Activated naive CD8-positive, alpha-beta T cell treated with anti-CD3 and anti-CD28 coated beads, Interleukin-2, amount 50 U/mL, for 24 hours (primary cell): ENCODE measurements around the gene ATP8A2.
"Not testable (repeated sequence)": the region's sequence is repeated elsewhere in the genome, so short reads cannot be mapped to it uniquely, and the experiment has no call there.

Experiments used
- ATAC-seq: fragments of 150-1000 bp; cut with Tn5 transposase; one replicate; pipeline ENCODE4 v1.10.0; 2021
- DNase-seq: peaks from one replicate; pipeline ENCODE4 v3.0.0; 2021
- H3K27ac Mint-ChIP-seq: one replicate; pipeline ENCODE4 v1.8.0; 2021; ENCODE audit warnings: mild to moderate bottlenecking, mixed read lengths
- H3K27me3 Mint-ChIP-seq: one replicate; pipeline ENCODE4 v1.8.0; 2021; ENCODE audit warnings: mixed read lengths
- H3K36me3 Mint-ChIP-seq: one replicate; pipeline ENCODE4 v1.8.0; 2021; ENCODE audit warnings: low read depth, mixed read lengths
- H3K4me1 Mint-ChIP-seq: one replicate; pipeline ENCODE4 v1.8.0; 2021; ENCODE audit warnings: mixed read lengths
- H3K4me3 Mint-ChIP-seq: one replicate; pipeline ENCODE4 v1.8.0; 2021; ENCODE audit warnings: mild to moderate bottlenecking, moderate library complexity, mixed read lengths
- H3K9me3 Mint-ChIP-seq: one replicate; pipeline ENCODE4 v1.8.0; 2021; ENCODE audit warnings: mixed read lengths

ATP8A2 gene

DNA sequence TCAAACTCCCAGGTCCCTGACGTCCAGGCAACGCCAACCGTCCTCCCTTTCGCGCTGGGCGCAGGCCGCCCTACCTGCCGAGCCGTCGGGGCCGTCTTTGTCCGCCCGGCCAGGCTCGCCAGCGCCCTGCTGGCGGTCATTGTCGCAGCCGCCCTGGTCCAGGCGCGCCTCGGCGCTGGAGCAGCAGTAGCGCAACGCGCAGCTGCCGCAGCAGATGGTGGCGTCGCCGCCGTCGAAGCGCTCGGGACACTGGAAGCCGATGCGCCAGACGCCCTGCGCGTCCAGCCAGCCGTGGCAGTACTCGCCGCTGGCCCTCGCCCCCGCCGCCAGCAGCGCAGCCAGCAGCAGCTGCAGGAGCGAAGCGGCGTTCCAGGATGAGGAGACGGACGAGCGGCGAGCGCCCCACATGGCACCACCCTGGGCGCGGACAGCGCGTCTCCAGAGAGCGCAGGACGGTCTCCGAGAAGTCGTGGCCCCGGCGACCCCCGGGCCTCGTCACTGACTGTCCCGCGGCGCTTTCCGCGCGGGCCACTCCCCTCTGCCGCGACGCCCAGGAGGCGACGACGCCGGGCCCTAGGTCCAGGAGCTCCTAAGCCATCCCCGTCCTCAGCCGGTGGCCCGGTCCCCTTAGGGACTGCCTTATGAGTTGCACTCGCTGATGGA lies 678.9 kb downstream of the ATP8A2 start:
- H3K27me3 Mint-ChIP-seq, result peaks cover 33% of the 10 kb centered on the region
- no peaks in the 10 kb centered on the region for H3K9me3 Mint-ChIP-seq
- DNase-seq (peak; percentile 8), ATAC-seq (no peak)
- no peaks in the 10 kb centered on the region for H3K36me3 Mint-ChIP-seq
- H3K4me1 Mint-ChIP-seq, result peaks cover 14% of the 10 kb centered on the region
- no peak overlapping the region for H3K4me3 Mint-ChIP-seq
- H3K27ac Mint-ChIP-seq, result no peak overlapping the region

DNA sequence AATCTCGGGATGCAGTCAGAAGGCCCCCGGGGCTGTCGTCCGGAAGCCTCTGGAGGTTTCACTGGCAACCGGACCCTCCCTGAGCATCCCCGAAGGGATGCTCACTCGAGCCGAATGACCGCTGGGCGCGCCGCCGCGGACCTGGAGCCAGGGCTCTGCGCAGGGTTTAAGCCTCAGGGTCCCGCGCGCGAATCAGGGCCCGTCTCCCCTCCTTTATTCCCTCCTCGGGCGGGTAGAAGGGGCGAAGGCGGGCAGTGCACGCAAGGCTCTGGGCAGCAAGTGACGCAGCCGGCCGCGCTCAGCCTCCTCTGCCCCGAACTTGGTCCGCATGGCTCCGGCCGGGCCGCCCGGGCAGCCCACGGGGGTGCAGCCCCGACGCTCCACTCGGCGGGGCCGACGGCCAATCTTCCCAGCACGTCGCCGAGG lies 679.5 kb downstream of the ATP8A2 start:
- H3K4me3 Mint-ChIP-seq, result no peak overlapping the region
- DNase-seq, result no peak

DNA sequence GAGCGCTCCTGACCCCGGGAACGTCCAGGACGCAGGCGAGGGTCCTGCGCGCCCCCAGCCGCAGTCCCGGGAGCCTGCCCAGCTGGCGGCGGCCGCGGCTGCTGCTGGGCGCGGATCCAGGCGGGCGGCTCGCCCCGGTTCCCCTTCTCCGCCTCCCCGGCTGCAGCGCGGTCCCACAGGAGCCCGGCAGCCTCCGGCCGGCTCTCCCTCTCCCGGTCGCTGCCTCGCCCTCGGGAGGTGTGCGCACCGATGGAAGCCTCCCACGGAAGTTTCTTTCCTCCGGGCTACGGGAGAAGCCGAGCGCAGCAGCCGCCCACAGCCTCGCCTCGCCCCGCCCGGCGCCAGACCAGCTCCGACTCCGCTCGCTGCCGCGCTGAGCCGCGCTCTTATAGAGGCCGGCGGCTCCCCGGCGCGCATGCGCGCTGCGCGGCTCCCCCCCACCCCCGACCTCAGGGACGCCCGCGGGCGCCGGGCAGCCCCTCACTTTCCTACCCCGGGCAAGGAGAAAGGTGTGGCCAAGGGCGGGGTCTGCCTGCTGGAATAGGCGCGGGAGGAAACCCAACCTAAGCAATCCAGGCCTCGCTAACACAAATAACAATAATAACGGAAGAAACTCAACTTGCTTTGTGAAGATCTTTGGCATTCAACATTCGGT lies 680.0 kb downstream of the ATP8A2 start, which contains the start of gene SHISA2:
TSS of gene SHISA2 (minus strand) at position 360 of the 655 bp plus-strand sequence. CDS start 1,041 bp downstream, outside the sequence.
- DNase-seq (peak; percentile 23), ATAC-seq (peak; percentile 82)
- Mint-ChIP-seq H3K27ac (no peak within 1 kb of the TSS), H3K27me3 (peaks cover 33% of the 10 kb centered on the region), H3K36me3 (no peaks in the 10 kb centered on the region), H3K9me3 (no peaks in the 10 kb centered on the region), H3K4me1 (peaks cover 14% of the 10 kb centered on the region), H3K4me3 (peak within 1 kb of the TSS; percentile 48)

More for the DNA sequence above, 679.5 kb downstream of the ATP8A2 start:
- Mint-ChIP-seq H3K4me1 (peaks cover 14% of the 10 kb centered on the region), H3K36me3 (no peaks in the 10 kb centered on the region), H3K27ac (no peak overlapping the region), H3K9me3 (no peaks in the 10 kb centered on the region), H3K27me3 (peaks cover 33% of the 10 kb centered on the region)
- no peak for ATAC-seq

DNA sequence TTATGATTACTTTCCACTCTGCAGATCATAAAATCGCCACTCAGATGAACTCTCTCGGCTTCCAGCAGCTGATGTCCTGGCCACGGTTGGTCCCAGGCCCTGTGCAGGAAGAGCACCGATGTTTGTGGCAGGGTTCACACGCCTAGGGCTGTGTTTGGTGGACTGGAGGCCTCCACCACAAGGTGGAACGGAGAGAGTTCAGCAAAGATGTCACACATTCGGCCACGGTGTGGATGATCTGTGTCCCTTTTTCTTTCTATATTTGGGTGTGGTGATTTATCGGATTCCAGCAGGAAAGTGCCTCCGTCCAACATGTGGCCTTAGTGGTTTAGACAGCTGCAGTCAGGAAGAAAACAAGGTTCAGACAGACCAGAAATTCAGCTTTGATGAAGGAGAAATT lies 680.6 kb downstream of the ATP8A2 start:
- Mint-ChIP-seq H3K4me3 (peak overlapping the region; percentile 48), H3K27ac (no peak overlapping the region), H3K27me3 (peaks cover 33% of the 10 kb centered on the region)

DNA sequence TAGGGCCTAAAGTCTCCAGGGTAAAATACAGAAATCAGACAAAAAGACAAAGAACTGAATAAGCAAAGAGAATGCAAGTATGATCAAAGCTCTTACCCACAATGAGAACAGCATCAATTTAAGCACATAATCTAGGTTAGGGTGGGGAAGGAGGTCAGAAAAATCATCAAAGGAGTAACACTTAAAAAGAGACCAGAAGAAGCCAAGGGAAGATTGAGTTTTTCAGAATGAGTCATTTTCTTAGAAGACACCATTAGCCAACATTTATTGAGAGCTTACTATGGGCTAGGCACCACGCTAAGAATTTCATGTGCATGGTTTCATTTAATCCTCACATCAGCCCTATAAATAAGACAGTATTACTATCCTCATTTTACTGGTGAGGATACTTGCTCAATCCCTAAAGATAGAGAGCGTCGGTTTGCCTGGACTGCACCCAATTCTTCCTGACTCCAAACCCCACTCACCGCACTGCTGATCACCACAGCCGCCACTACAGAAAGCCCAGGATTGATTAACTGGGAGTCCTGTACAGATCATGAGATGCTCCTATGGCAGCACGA lies 681.7 kb downstream of the ATP8A2 start:
- no peak overlapping the region for H3K4me3 Mint-ChIP-seq
- H3K4me1 Mint-ChIP-seq, result peaks cover 14% of the 10 kb centered on the region
- no peaks in the 10 kb centered on the region for H3K36me3 Mint-ChIP-seq
- DNase-seq (no peak), ATAC-seq (no peak)
- H3K27me3 Mint-ChIP-seq, result peaks cover 29% of the 10 kb centered on the region
- H3K9me3 Mint-ChIP-seq, result no peaks in the 10 kb centered on the region
- H3K27ac Mint-ChIP-seq, result no peak overlapping the region

More for the DNA sequence above, 680.6 kb downstream of the ATP8A2 start:
- DNase-seq (no peak), ATAC-seq (no peak)
- H3K36me3 Mint-ChIP-seq, result no peaks in the 10 kb centered on the region
- no peaks in the 10 kb centered on the region for H3K9me3 Mint-ChIP-seq
- H3K4me1 Mint-ChIP-seq, result peaks cover 14% of the 10 kb centered on the region

DNA sequence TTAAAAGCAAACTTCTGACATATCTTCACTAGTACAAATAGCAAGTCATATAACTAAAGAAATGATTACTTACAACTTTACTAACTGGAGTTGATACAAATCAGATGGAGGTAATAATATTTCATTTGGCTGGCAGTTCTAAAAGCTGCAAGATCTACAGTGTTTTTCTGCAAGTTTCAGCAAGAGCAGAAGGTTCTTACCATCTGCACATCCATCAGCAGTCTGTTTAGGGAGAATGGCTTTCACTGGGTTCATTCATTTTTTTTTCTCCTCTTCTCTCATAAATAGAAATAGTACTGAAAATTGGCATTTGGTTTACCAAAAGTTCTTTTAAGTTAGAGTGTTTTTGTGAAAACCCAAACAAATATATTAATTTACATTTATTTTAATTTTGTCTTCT lies 683.1 kb downstream of the ATP8A2 start:
- DNase-seq (no peak), ATAC-seq (no peak)
- peaks cover 18% of the 10 kb centered on the region for H3K27me3 Mint-ChIP-seq
- no peak overlapping the region for H3K27ac Mint-ChIP-seq
- no peak overlapping the region for H3K4me3 Mint-ChIP-seq
- no peaks in the 10 kb centered on the region for H3K36me3 Mint-ChIP-seq
- no peaks in the 10 kb centered on the region for H3K9me3 Mint-ChIP-seq
- peaks cover 9% of the 10 kb centered on the region for H3K4me1 Mint-ChIP-seq

DNA sequence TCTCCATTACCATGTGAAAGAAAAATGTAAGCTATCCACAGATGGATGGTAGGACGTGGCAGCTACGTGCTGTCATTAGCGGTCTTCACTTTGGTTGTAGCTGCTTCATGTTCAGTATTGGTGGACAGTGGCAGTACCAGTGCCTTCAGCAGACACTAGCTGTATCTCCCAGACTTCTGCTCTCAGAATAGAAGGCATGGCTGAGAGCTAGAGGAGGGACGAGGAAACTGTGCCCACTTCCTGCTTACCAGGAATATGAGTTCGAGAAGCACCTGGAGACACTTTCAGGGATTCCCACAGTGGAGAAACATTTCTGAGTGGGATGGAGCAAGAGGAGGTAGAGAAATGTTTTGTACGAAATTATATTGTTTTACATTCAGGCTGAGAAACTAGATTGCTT lies 686.9 kb downstream of the ATP8A2 start:
- no peak for ATAC-seq
- Mint-ChIP-seq H3K27ac (no peak overlapping the region), H3K9me3 (no peaks in the 10 kb centered on the region)

DNA sequence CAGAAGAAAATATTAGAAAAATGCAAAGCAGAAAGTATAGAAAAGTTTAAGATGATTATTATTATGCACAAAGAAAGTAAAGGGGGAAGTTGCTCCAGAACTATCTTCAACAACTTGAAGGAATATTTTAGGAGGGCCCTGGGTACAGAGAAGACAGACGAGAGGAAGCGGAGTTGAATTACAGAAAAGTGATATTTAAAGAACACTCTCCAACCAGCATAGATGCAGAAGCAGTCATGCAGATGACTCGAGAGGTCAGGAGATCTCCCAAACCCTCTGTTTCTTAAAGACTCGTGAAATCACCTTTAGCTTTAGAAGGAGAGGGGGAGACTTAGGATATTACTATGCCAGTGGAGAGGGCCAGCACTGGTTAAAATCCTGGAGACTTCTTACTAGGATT lies 688.6 kb downstream of the ATP8A2 start:
- Mint-ChIP-seq H3K9me3 (no peaks in the 10 kb centered on the region), H3K4me3 (no peak overlapping the region), H3K27me3 (no peaks in the 10 kb centered on the region), H3K36me3 (no peaks in the 10 kb centered on the region), H3K4me1 (no peaks in the 10 kb centered on the region), H3K27ac (no peak overlapping the region)
- DNase-seq, result no peak
- no peak for ATAC-seq

More for the DNA sequence above, 686.9 kb downstream of the ATP8A2 start:
- no peaks in the 10 kb centered on the region for H3K4me1 Mint-ChIP-seq
- peaks cover 2% of the 10 kb centered on the region for H3K27me3 Mint-ChIP-seq
- no peak overlapping the region for H3K4me3 Mint-ChIP-seq
- no peaks in the 10 kb centered on the region for H3K36me3 Mint-ChIP-seq
- no peak for DNase-seq

DNA sequence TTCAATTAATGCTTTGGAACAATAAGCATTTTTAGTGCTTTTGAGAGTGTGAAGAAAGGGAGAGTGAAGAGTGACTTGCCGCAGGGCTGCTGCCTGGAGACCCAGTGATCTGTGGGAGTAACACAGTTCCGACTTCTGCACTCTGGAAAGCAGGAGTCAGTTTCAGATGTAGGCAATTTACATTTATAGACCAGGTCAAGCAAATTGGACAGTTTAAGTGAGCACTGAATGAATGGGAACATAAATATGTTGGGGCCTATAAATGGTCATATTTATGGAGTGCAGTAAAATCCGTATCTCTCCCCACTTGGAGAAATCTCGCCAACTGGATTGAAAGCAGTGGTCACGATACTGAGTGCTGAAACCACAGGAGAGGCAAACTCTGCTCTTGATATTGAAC lies 689.5 kb downstream of the ATP8A2 start:
- Mint-ChIP-seq H3K4me1 (no peaks in the 10 kb centered on the region), H3K9me3 (no peaks in the 10 kb centered on the region), H3K36me3 (no peaks in the 10 kb centered on the region), H3K4me3 (no peak overlapping the region), H3K27ac (no peak overlapping the region), H3K27me3 (no peaks in the 10 kb centered on the region)
- DNase-seq (no peak), ATAC-seq (no peak)

DNA sequence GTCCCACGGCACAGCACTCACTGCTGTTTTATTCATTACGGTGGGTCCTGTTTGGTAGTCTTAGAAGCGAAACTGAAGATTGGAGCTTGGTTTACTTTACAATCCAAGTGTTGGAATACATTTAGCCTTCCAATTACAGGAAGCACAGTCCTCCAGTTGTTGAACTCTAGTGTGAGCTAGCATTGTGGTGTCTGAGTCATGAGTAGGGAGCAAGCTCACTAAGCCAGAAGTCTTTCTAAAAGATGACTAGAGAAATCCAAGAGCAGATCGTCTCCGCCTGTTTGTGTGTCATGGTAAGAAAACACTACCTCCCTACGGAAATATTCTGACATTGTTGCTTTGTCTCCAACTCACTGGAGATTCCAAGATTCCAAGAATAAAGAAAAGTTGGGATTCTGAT lies 690.2 kb downstream of the ATP8A2 start:
- ATAC-seq (no peak), DNase-seq (no peak)
- no peaks in the 10 kb centered on the region for H3K4me1 Mint-ChIP-seq
- H3K27ac Mint-ChIP-seq, result no peak overlapping the region
- H3K36me3 Mint-ChIP-seq, result no peaks in the 10 kb centered on the region
- no peak overlapping the region for H3K4me3 Mint-ChIP-seq
- H3K27me3 Mint-ChIP-seq, result no peaks in the 10 kb centered on the region
- H3K9me3 Mint-ChIP-seq, result no peaks in the 10 kb centered on the region

DNA sequence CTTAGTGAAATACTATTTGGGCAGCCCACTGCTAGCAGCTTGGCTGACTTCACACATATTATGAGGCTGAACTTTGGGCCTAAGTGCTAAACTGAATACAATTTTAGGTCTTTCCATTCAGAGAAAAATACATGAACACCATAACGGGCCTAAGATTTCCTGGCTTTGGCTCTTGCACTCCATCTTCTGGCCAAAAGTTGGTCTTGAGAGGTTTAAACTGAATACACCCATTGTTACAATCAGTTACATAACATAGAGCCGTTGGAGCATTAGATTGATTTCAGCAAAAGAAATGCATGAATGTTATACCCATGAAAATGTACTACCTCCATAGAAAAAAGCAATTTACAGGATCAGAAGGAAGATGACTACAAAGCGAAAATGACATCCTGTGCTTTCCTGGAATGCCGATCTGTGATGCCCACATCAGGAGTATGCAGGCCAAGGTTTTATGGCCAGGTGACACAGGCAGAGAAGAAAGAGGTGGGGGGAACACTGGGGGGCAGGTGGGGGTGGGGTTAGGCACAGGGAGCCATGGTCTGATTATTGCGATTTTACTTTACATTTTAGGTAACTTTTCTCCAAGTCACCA lies 691.2 kb downstream of the ATP8A2 start:
- no peaks in the 10 kb centered on the region for H3K4me1 Mint-ChIP-seq
- no peaks in the 10 kb centered on the region for H3K9me3 Mint-ChIP-seq
- H3K27me3 Mint-ChIP-seq, result no peaks in the 10 kb centered on the region
- ATAC-seq (no peak), DNase-seq (no peak)
- H3K36me3 Mint-ChIP-seq, result no peaks in the 10 kb centered on the region
- H3K4me3 Mint-ChIP-seq, result no peak overlapping the region
- no peak overlapping the region for H3K27ac Mint-ChIP-seq

DNA sequence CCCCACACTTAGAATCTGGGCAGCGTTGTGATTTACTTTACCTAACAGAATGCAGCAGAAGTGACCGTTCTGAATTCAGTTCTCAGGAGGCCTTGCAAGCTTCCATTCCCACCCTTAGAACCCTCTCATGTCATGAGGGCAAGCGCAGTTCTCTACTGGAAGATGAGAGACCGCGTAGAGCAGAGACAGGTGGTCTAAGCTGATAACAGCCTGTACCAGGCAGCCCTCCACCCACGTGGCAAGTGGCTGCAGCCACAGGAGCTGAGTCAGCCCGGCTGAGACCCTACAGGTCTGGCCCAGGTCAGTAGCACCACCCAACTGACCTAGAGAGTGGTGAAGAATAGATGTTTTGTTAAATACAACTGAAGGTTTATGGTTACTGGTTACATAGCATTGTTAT lies 694.7 kb downstream of the ATP8A2 start:
- not testable (repeated sequence) for DNase-seq, H3K27me3 Mint-ChIP-seq, H3K4me1 Mint-ChIP-seq, H3K9me3 Mint-ChIP-seq, H3K4me3 Mint-ChIP-seq, H3K27ac Mint-ChIP-seq, H3K36me3 Mint-ChIP-seq, ATAC-seq

DNA sequence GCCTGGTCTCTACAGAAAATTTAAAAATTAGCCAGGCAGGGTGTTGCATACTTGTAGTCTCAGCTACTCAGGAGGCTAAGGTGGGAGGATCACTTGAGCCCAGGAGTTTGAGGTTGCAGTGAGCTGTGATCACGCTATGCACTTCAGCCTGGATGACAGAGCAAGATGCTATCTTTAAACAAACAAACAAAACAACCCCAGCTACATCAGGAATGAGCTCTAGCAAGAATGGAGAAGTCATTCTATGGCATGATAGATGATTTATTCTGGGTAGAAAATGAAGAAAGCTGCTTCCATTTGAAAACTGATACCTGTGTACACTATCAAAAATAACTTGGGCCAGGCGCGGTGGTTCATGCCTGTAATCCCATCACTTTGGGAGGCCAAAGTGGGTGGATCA lies 695.8 kb downstream of the ATP8A2 start:
- H3K4me1 Mint-ChIP-seq, result peaks cover 2% of the 10 kb centered on the region
- no peaks in the 10 kb centered on the region for H3K36me3 Mint-ChIP-seq
- peaks cover 8% of the 10 kb centered on the region for H3K27me3 Mint-ChIP-seq
- H3K9me3 Mint-ChIP-seq, result no peaks in the 10 kb centered on the region
- no peak overlapping the region for H3K27ac Mint-ChIP-seq
- H3K4me3 Mint-ChIP-seq, result no peak overlapping the region
- DNase-seq (no peak), ATAC-seq (no peak)

DNA sequence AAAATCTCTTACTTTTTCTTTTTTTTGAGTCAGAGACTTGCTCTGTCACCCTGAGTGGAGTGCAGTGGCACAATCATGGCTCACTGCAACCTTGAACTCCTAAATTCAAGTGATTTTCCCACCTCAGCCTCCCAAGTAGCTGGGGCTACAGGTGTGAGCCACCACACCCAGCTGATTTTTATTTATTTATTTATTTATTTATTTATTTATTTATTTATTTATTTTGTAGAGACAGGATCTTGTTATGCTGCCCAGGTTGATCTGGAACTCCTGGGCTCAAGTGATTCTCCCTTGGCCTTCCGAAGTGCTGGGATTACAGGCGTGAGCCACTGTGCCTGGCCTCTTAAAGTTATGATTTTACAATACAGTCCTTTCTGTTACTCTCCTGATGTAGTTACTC lies 696.6 kb downstream of the ATP8A2 start:
- H3K9me3 Mint-ChIP-seq, H3K4me3 Mint-ChIP-seq, H3K4me1 Mint-ChIP-seq, ATAC-seq, H3K27me3 Mint-ChIP-seq, H3K27ac Mint-ChIP-seq, H3K36me3 Mint-ChIP-seq, DNase-seq: not testable (repeated sequence)

DNA sequence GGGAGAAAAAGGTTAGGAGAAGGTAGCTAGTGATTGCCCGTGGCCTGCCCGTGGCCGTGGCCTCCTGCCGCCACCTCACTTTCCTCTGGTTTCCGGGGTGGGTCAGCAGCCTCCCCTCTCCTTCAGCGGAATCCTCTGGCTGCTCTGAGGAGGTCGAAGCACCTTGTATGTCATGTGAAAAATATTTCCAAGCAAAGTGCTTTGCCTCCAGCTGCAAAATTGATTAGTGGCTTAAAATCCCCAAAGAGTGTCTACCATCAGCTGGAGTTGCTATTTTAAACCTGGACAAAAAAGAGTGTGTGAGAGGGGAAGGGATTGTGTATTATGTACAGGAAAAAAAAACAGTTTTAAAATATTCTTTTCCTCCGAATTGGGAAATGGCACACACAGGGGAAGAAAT lies 697.9 kb downstream of the ATP8A2 start:
- not testable (repeated sequence) for H3K4me1 Mint-ChIP-seq

More for the DNA sequence above, 697.9 kb downstream of the ATP8A2 start:
- H3K9me3 Mint-ChIP-seq, H3K36me3 Mint-ChIP-seq, DNase-seq, H3K4me3 Mint-ChIP-seq, ATAC-seq, H3K27ac Mint-ChIP-seq: not testable (repeated sequence)
- peaks cover 18% of the 10 kb centered on the region for H3K27me3 Mint-ChIP-seq
